ENCODE results near the gene PTPRA.
"Not testable (repeated sequence)": the region's sequence is repeated elsewhere in the genome, so short reads cannot be mapped to it uniquely, and the experiment has no call there.

Gene PTPRA

GRCh38 chr20:3045042-3045815 is 171.9 kb downstream of the PTPRA start:
- no peak for DNase-seq (ENCODE audit: low read depth)

DNA sequence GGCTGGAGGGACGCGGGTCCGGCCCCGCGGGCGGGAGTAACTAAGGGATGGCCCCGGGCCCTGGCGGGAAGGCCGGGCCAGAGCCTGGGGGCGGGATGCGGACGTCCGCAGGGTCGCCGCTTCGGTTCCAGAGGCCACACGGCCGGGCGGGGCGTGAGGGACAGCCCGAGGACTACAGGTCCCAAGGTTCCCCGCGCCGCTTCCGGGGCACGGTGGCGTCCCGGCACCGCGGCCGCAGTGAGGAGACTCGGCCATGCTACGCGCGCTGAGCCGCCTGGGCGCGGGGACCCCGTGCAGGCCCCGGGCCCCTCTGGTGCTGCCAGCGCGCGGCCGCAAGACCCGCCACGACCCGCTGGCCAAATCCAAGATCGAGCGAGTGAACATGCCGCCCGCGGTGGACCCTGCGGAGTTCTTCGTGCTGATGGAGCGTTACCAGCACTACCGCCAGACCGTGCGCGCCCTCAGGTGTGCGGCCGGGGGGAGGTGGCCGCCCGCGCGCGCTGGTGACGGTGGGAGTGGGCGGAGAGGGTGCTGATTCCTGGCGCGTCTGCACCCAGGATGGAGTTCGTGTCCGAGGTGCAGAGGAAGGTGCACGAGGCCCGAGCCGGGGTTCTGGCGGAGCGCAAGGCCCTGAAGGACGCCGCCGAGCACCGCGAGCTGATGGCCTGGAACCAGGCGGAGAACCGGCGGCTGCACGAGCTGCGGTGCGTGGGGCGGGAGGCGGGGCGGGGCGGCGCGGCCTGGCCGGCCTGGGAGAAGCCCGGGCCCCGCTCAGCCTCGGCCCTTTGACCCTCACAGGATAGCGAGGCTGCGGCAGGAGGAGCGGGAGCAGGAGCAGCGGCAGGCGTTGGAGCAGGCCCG is 172.8 kb downstream of the PTPRA start, which contains the start of gene MRPS26:
MRPS26 (plus strand) TSS at position 237 of the 861 bp plus-strand sequence; CDS start at position 254, 17 bp downstream.
- peak; percentile 63 for DNase-seq (ENCODE audit: low read depth)

- no peak for DNase-seq (ENCODE audit: low read depth)
Observed at GRCh38 chr20:3046677-3047462, 173.6 kb downstream of the PTPRA start.

- no peak for DNase-seq (ENCODE audit: low read depth)
Observed at GRCh38 chr20:3047486-3048419, 174.5 kb downstream of the PTPRA start.

GRCh38 chr20:3051385-3052019 is 178.2 kb downstream of the PTPRA start:
- no peak for DNase-seq (ENCODE audit: low read depth)

DNA sequence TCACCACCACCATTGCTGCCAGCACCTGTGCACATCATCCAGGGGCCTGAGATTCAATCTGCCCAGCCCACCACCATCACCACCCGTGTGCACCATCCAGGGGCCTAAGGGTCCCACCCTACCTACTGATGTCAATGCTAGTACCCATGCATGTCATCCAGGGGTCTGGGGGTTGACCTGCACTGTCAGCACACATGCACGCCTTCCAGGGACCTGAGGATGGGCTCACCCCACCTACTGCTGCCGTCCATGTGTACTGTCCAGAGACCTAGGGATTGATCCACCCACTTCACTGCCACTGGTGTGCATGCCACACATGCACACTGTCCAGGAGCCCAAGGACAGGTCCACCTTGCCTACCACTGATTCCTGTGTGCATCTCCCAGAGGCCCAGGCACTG is 186.2 kb downstream of the PTPRA start:
- DNase-seq (ENCODE audit: low read depth): no peak

DNA sequence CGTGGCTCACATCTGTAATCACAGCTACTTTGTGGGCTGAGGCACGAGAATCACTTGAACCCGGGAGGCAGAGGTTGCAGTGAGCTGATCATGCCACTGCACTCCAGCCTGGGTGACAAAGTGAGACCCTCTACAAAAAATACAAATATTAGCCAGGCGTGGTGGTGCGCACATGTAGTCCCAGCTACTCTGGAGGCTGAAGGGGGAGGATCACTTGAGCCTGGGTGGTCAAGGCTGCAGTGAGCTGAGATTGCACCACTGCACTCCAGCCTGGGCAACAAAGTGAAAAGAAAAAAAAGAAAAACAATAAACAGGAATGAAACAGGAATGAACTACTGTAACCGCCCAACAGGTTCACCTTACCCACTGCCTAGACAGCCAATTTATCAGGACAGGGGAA is 190.8 kb downstream of the PTPRA start:
- not testable (repeated sequence) for DNase-seq (ENCODE audit: low read depth)

DNA sequence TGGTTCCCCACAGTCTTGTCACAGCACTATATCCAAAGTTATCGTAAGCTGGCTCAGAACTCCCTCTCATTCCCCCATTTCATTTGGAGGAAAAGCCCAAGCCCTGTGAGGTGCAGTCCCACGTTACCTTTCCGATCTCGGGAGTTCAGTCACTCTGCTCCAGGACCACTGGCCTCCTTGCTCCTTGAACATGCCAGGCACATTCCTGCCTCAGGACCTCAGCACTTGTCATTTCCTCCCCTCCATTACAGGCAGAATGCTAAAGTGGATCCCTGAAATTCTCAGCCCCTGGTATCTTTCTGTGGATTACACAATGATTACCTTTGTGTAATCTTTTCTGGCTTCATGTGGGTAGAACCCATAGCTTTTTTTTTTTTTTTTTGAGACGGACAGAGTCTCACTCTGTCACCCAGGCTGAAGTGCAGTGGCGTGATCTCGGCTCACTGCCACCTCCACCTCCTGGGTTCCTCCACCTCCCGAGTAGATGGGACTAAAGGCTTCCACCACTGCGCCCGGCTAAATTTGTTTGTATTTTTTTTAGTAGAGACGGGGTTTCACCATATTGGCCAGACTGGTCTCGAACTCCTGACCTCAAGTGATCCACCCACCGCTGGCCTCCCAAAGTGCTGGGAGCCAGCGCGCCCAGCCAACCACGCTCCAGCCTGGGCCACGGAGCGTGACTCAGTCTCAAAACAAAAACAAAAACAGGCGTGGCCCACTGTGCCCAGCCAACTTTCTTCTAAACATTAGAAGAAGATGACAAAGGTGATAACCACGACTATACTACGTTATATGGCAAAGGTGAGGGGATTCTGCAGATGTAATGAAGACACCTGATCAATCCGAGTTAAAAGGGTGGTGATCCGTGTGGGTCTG is 194.1 kb downstream of the PTPRA start:
- DNase-seq (ENCODE audit: low read depth): no peak

DNA sequence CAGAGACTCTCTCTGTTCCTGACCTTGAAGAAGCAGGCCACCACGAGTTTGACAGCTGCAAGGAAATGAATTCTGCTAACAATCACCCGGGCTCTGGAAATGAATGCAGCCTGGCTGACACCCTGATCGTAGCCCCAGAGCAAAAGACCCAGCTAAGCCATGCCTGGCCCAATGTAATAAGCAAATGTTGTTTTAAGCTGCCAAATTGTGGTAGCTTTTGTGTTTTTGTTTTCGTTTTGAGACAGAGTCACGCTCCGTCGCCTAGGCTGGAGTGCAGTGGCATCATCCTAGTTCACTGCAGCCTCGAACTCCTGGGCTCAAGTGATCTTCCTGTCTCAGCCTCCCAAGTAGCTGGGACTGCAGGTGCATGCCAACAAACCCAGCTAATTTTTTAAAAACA is 194.8 kb downstream of the PTPRA start:
- no peak for DNase-seq (ENCODE audit: low read depth)

GRCh38 chr20:3068986-3069900 is 196.0 kb downstream of the PTPRA start:
- DNase-seq (ENCODE audit: low read depth): no peak

GRCh38 chr20:3070725-3071124 is 197.4 kb downstream of the PTPRA start:
- DNase-seq (ENCODE audit: low read depth): no peak

- no peak for DNase-seq (ENCODE audit: low read depth)
Observed at GRCh38 chr20:3071266-3071609, 198.0 kb downstream of the PTPRA start.

GRCh38 chr20:3071610-3072529 is 198.6 kb downstream of the PTPRA start, which contains the start of gene OXT:
TSS of gene OXT (plus strand) at chr20:3071620. CDS start at chr20:3071656, 36 bp downstream.
- DNase-seq (ENCODE audit: low read depth): peak; percentile 63

DNA sequence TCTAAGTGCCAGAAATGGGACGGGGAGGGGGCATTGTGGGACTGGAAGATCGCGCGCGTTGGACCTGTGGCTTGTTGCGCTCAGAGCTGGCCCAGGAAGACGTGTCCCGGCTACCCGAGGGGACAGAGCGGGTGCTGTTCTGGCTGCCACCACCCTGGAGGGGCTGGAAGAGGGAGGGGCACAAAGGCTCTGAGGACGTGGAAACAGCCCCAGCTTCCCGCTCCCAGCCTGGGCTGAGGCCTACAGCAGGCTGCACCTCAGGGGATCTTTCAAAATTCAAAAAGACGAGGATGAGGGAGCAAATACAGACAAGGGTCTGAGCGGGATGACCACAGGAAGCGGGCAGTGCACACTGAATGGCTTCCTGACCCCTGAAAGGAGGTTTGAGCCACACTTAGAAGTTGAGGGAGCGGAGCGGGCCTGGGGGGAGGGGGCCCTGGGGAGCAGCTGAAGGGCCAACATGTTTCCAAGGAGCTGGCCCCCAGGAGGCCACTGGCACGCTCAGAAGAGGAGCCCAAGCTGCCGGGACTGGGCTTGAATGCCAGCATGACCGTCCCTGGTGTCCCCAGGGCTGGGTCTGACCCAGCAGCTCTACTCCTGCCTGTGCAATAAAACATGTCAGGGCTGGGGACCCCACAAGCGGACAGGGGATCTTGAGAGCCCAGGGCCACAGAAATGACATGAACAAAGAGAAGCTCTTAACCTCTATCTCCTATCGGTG is 199.4 kb downstream of the PTPRA start:
- no peak for DNase-seq (ENCODE audit: low read depth)

GRCh38 chr20:3073251-3073643 is 200.0 kb downstream of the PTPRA start:
- not testable (repeated sequence) for DNase-seq (ENCODE audit: low read depth)

GRCh38 chr20:3074812-3075211 is 201.5 kb downstream of the PTPRA start:
- DNase-seq (ENCODE audit: low read depth): no peak

- DNase-seq (ENCODE audit: low read depth): not testable (repeated sequence)
Observed at GRCh38 chr20:3075315-3075714, 202.0 kb downstream of the PTPRA start.

All from activated T-helper 1 cell treated with Interleukin-2 at 50 U/mL for 16 hours (primary cell).